Measurements from ENCODE around the gene PLEKHG4B. TPM values are rescaled to one million over a fixed set of nuclear protein-coding genes. Genes with fewer than 3 reads are reported as not detected.
"Not testable (repeated sequence)": the region's sequence is repeated elsewhere in the genome, so short reads cannot be mapped to it uniquely, and the experiment has no call there.

The PLEKHG4B gene
- total RNA-seq, 1 experiment from 2014 or later = 44.3 TPM

DNA sequence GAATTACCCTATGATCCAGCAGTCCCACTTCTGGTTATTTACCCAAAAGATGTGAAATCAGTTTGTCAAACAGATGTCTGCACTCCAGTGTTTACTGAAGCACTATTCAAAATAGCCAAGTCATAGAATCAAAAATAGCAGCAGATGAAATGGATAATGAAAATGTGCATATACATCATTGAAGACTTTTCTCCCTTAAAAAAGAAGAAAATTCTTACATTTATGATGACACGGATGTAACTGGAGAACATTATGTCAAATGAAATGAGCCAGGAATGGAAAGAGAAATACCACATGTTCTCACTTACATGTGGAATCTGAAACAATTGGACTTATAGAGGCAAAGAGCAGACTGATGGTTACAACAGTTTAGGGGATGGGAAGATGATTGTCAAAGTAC, 21.5 kb upstream of the PLEKHG4B start:
- Histone ChIP-seq H3K14ac (ENCODE audit: insufficient read depth, low read length) (no peak overlapping the region), H2BK120ac (ENCODE audit: low read depth, low read length, poor library complexity, severe bottlenecking) (no peak overlapping the region), H3K23ac (ENCODE audit: insufficient read length, low read depth, low read length) (no peak overlapping the region), H3K18ac (ENCODE audit: insufficient read length, low read depth, low read length) (no peak overlapping the region), H3K27ac (ENCODE audit: insufficient read length, low read depth, low read length) (no peak overlapping the region), H3K79me2 (ENCODE audit: insufficient read depth, low read length) (no peaks in the 10 kb centered on the region), H3K56ac (ENCODE audit: insufficient read length, low read depth, low read length) (no peak overlapping the region), H3T11ph (ENCODE audit: low read length) (no peak overlapping the region), H2BK20ac (ENCODE audit: low read depth, low read length, poor library complexity, severe bottlenecking) (no peak overlapping the region), H2AFZ (ENCODE audit: low read length) (no peak overlapping the region), H4K91ac (ENCODE audit: insufficient read length, low read depth, low read length) (no peak overlapping the region), H3K9me3 (ENCODE audit: control insufficient read depth, low read depth, low read length) (no peaks in the 10 kb centered on the region), H2BK12ac (ENCODE audit: insufficient read length, low read depth, low read length) (no peak overlapping the region), H3K4me2 (ENCODE audit: insufficient read depth, insufficient read length, low read length) (no peak overlapping the region), H3K4ac (ENCODE audit: low read depth, low read length) (no peak overlapping the region), H4K5ac (ENCODE audit: insufficient read length, low read depth, low read length) (no peak overlapping the region), H2BK15ac (ENCODE audit: low read depth, low read length) (no peak overlapping the region), H4K8ac (replicated peaks; ENCODE audit: insufficient read length, low read depth, low read length) (no peak overlapping the region), H3K4me1 (ENCODE audit: insufficient read depth, low read length) (no peaks in the 10 kb centered on the region), H3K79me1 (ENCODE audit: insufficient read depth, low read depth, low read length, poor library complexity, severe bottlenecking) (no peaks in the 10 kb centered on the region), H2BK5ac (ENCODE audit: insufficient read length, low read length) (no peak overlapping the region), H3K9ac (ENCODE audit: extremely low read depth, insufficient read length, low read length) (no peak overlapping the region), H3K27me3 (ENCODE audit: insufficient read depth, low read length) (no peaks in the 10 kb centered on the region), H4K20me1 (ENCODE audit: control insufficient read depth, insufficient read depth, insufficient read length) (no peaks in the 10 kb centered on the region), H2AK5ac (ENCODE audit: insufficient read length, low read length) (no peak overlapping the region), H3K23me2 (ENCODE audit: insufficient read length, low read depth, low read length, poor library complexity, severe bottlenecking) (no peaks in the 10 kb centered on the region)
- DNase-seq = no peak
- TF ChIP-seq, protein P1, sequence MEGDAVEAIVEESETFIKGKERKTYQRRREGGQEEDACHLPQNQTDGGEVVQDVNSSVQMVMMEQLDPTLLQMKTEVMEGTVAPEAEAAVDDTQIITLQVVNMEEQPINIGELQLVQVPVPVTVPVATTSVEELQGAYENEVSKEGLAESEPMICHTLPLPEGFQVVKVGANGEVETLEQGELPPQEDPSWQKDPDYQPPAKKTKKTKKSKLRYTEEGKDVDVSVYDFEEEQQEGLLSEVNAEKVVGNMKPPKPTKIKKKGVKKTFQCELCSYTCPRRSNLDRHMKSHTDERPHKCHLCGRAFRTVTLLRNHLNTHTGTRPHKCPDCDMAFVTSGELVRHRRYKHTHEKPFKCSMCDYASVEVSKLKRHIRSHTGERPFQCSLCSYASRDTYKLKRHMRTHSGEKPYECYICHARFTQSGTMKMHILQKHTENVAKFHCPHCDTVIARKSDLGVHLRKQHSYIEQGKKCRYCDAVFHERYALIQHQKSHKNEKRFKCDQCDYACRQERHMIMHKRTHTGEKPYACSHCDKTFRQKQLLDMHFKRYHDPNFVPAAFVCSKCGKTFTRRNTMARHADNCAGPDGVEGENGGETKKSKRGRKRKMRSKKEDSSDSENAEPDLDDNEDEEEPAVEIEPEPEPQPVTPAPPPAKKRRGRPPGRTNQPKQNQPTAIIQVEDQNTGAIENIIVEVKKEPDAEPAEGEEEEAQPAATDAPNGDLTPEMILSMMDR (conservative IDR thresholded peaks at IDR 0.05) = no peak
- H3K9me3 Mint-ChIP-seq = peaks cover 22 to 23% of the 10 kb centered on the region in 2 experiments
- peaks cover 4 to 22% of the 10 kb centered on the region in 2 experiments; a peak in 3 of 4 replicates for H3K4me1 Mint-ChIP-seq
- H3K27me3 Mint-ChIP-seq (ENCODE audit: low read depth) = peaks cover 6% of the 10 kb centered on the region
- H3K36me3 Mint-ChIP-seq (ENCODE audit: insufficient read depth in 1 of 3, low read depth in 3 of 3) = peaks cover 16 to 46% (median 33%) of the 10 kb centered on the region in 3 experiments
- H3K27ac Mint-ChIP-seq = no peak overlapping the region
- no CpG with 5 or more reads among the region's 1 CpG for WGBS (ENCODE audit: extremely low coverage, insufficient read length, low lambda C conversion rate)
- no peak overlapping the region for H3K4me3 Mint-ChIP-seq

GRCh38 chr5:72316-73180, 19.4 kb upstream of the PLEKHG4B start:
- H3K14ac ChIP-seq (ENCODE audit: insufficient read depth, low read length); H3K4me2 ChIP-seq (ENCODE audit: insufficient read depth, insufficient read length, low read length); H3K4me1 ChIP-seq (ENCODE audit: insufficient read depth, low read length); H2BK20ac ChIP-seq (ENCODE audit: low read depth, low read length, poor library complexity, severe bottlenecking); H2BK120ac ChIP-seq (ENCODE audit: low read depth, low read length, poor library complexity, severe bottlenecking); H3K23ac ChIP-seq (ENCODE audit: insufficient read length, low read depth, low read length); H3K56ac ChIP-seq (ENCODE audit: insufficient read length, low read depth, low read length); H2BK15ac ChIP-seq (ENCODE audit: low read depth, low read length); H4K20me1 ChIP-seq (ENCODE audit: control insufficient read depth, insufficient read depth, insufficient read length); H3K9me3 Mint-ChIP-seq; H2AK5ac ChIP-seq (ENCODE audit: insufficient read length, low read length); DNase-seq; H3K27me3 ChIP-seq (ENCODE audit: insufficient read depth, low read length); H4K8ac ChIP-seq (replicated peaks; ENCODE audit: insufficient read length, low read depth, low read length); H2BK12ac ChIP-seq (ENCODE audit: insufficient read length, low read depth, low read length); H3K23me2 ChIP-seq (ENCODE audit: insufficient read length, low read depth, low read length, poor library complexity, severe bottlenecking); H2BK5ac ChIP-seq (ENCODE audit: insufficient read length, low read length); H3K4ac ChIP-seq (ENCODE audit: low read depth, low read length); H3T11ph ChIP-seq (ENCODE audit: low read length); H4K5ac ChIP-seq (ENCODE audit: insufficient read length, low read depth, low read length); H3K27ac Mint-ChIP-seq; H3K18ac ChIP-seq (ENCODE audit: insufficient read length, low read depth, low read length); H3K27me3 Mint-ChIP-seq (ENCODE audit: low read depth); H4K91ac ChIP-seq (ENCODE audit: insufficient read length, low read depth, low read length); H3K79me2 ChIP-seq (ENCODE audit: insufficient read depth, low read length); H3K9me3 ChIP-seq (ENCODE audit: control insufficient read depth, low read depth, low read length); H3K4me3 Mint-ChIP-seq; H3K27ac ChIP-seq (ENCODE audit: insufficient read length, low read depth, low read length); H3K9ac ChIP-seq (ENCODE audit: extremely low read depth, insufficient read length, low read length); H2AFZ ChIP-seq (ENCODE audit: low read length); H3K79me1 ChIP-seq (ENCODE audit: insufficient read depth, low read depth, low read length, poor library complexity, severe bottlenecking): not testable (repeated sequence)
- no CpG with 5 or more reads among the region's 31 CpGs for WGBS (ENCODE audit: extremely low coverage, insufficient read length, low lambda C conversion rate)
- Mint-ChIP-seq H3K4me1 (peaks cover 14 to 30% of the 10 kb centered on the region in 2 experiments), H3K36me3 (ENCODE audit: insufficient read depth in 1 of 3, low read depth in 3 of 3) (peaks cover 5 to 26% (median 18%) of the 10 kb centered on the region in 3 experiments; a peak in 6 of 7 replicates)

Data from H9 (cell line).